HCT116 (cell line): ENCODE results near the gene PPHLN1.

ENCODE experiments used
- ATF3 ChIP-seq: IDR thresholded peaks from 2 replicates; pipeline ENCODE4 v1.6.1; 2012
- EGR1 ChIP-seq: IDR thresholded peaks from 2 replicates; pipeline ENCODE4 v1.6.1; 2012; ENCODE audit warnings: low read depth

DNA sequence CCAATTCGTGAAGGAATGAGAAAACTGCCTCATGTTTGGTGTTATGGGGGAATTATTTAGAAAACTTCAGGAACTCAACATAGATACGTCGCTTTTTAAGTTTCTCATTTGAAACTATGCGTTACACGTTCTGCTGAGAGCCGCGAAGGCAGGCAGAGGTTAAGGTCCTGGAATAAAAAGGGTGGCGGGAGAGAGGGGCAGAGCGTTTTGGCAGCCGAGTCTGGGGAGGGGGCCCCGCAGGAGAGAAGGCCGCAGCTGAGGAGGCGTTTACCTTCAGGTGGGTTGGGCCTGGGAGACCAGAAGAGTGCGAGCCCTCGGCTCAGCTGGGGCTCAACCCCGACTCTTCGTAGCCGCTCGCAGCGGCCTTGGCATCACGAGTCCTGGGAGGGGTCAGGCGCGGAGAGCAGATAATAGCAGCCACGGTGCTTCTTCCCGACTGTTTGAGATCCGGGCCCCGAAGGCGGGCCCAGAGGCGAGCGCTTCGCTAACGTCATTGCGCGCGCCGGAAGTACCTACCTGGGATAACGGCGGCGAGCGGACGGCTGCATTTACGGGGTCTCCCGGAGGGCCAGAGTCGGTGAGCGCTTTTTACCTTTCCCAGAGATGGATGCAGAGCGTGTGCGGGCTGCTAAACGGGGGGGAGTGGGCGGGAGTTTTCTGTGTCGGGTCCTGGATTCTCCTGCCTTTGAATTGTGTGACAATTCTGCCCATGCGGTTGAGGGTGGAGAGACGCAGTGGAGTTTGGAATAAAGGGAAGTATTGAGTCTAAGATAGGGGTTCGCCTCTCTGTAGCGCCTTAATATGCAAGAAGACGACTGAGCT, at the start of gene PPHLN1, which contains the start of gene ZCRB1:
- TF ChIP-seq EGR1 (0 out of 2 replicates have a peak, but pooled peaks have one; percentile 14), ATF3 (no peak)
